HG03457 (cell line): ENCODE data around the gene SPSB4.

Experiments used
- ATAC-seq: cut with Tn5 transposase; IDR thresholded peaks from one replicate; pipeline ENCODE4 v1.9.1; 2021; ENCODE audit warnings: moderate number of reproducible peaks; ENCODE audit not compliant: unreplicated experiment

SPSB4 gene

GRCh38 chr3:141073580-141073979 is 22.4 kb downstream of the SPSB4 start:
- no peak for ATAC-seq

GRCh38 chr3:141074529-141074928 is 23.4 kb downstream of the SPSB4 start:
- no peak for ATAC-seq

- ATAC-seq = no peak
Observed at GRCh38 chr3:141076036-141076773, 25.1 kb downstream of the SPSB4 start.

- no peak for ATAC-seq
Observed at GRCh38 chr3:141076797-141077571, 25.8 kb downstream of the SPSB4 start.

GRCh38 chr3:141077631-141078030 is 26.5 kb downstream of the SPSB4 start:
- no peak for ATAC-seq

- no peak for ATAC-seq
Observed at GRCh38 chr3:141078200-141078599, 27.1 kb downstream of the SPSB4 start.

- ATAC-seq = no peak
Observed at GRCh38 chr3:141080431-141080830, 29.3 kb downstream of the SPSB4 start.

GRCh38 chr3:141081141-141081795 is 30.1 kb downstream of the SPSB4 start:
- no peak for ATAC-seq

GRCh38 chr3:141082064-141082463 is 30.9 kb downstream of the SPSB4 start:
- no peak for ATAC-seq

- ATAC-seq = no peak
Observed at GRCh38 chr3:141083226-141083625, 32.1 kb downstream of the SPSB4 start.

- ATAC-seq = no peak
Observed at GRCh38 chr3:141083836-141084649, 32.9 kb downstream of the SPSB4 start.

GRCh38 chr3:141085343-141086070 is 34.4 kb downstream of the SPSB4 start:
- ATAC-seq = no peak

GRCh38 chr3:141086188-141086587 is 35.0 kb downstream of the SPSB4 start:
- no peak for ATAC-seq

GRCh38 chr3:141087076-141087777 is 36.1 kb downstream of the SPSB4 start:
- no peak for ATAC-seq

- ATAC-seq = no peak
Observed at GRCh38 chr3:141087778-141088130, 36.6 kb downstream of the SPSB4 start.

GRCh38 chr3:141089339-141090152 is 38.4 kb downstream of the SPSB4 start:
- ATAC-seq = no peak

- no peak for ATAC-seq
Observed at GRCh38 chr3:141091426-141091825, 40.3 kb downstream of the SPSB4 start.

GRCh38 chr3:141092663-141093062 is 41.5 kb downstream of the SPSB4 start:
- ATAC-seq = no peak

- no peak for ATAC-seq
Observed at GRCh38 chr3:141093397-141093796, 42.2 kb downstream of the SPSB4 start.
